Stimulated activated effector memory CD8-positive, alpha-beta T cell treated with anti-CD3 and anti-CD28 coated beads, Interleukin-12 subunit alpha, Interleukin-12 subunit beta, amount 100 ng/mL, for 72 hours (primary cell): Measurements from ENCODE around the gene CACNB3.
"Not testable (repeated sequence)": the region's sequence is repeated elsewhere in the genome, so short reads cannot be mapped to it uniquely, and the experiment has no call there.

Experiments used
- ATAC-seq: fragments of 150-1000 bp; cut with Tn5 transposase; 2 replicates; pipeline ENCODE4 v1.10.0; 2021
- DNase-seq, 2 donors: peaks; one replicate each; pipeline ENCODE4 v3.0.0; 2021 to 2022; ENCODE audit warnings: low spot score in 2 of 2
- H3K27ac Mint-ChIP-seq: one replicate; pipeline ENCODE4 v1.8.0; 2022; ENCODE audit warnings: mild to moderate bottlenecking, mixed read lengths
- H3K36me3 Mint-ChIP-seq: one replicate; pipeline ENCODE4 v1.8.0; 2022; ENCODE audit warnings: mild to moderate bottlenecking, mixed read lengths
- H3K4me1 Mint-ChIP-seq: one replicate; pipeline ENCODE4 v1.8.0; 2022; ENCODE audit warnings: mixed read lengths
- H3K4me3 Mint-ChIP-seq: one replicate; pipeline ENCODE4 v1.8.0; 2022; ENCODE audit warnings: mild to moderate bottlenecking, mixed read lengths
- H3K9me3 Mint-ChIP-seq: one replicate; pipeline ENCODE4 v1.8.0; 2022; ENCODE audit warnings: mixed read lengths

The CACNB3 gene

DNA sequence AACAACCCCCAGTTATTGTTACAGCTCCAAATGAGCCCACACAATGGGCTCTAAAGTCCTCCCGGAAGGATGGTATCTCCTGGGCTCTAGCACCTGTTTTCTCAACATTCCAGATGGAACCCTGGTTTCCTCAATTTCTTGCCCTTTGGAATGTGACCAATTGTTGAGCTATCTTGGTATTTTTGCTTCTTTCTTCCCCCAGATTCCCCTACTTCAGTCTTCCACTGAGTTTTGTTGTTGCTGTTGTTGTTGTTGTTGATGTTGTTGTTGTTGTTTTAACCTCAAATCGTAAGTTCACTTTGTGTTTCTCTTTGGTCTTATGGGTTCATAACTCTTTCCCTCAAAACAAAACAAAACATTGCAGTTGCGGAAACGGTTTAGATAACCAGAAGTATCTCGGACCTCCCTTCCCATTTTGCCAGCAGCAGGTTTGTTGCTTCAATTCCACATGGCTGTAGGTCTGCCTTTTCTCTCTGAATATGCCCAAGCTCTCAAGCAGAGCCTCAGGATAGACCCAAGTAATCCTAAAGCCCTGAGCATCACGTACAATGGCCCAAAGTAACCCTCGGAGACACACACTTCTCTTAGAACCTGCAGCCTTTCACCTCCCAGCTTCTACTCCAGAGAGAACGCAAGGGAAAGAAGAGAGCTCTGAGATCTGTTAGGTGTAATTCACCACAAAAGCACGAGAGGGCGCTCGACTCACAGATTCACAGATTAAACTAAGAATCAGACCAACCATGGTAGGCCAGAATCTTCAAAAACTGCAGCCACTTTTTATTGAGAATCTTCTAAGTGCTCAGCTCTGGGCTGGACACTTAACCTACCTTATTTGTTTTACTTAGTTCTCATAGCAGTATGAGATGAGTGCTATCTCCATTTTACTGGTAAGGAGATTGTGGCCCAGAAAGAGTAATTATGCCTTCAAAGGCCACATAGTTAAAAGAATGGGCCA is 34.7 kb downstream of the CACNB3 start:
- Mint-ChIP-seq H3K4me1 (peaks cover 35% of the 10 kb centered on the region), H3K27ac (peak overlapping the region; percentile 99), H3K4me3 (peak overlapping the region; percentile 96), H3K36me3 (peaks cover 49% of the 10 kb centered on the region), H3K9me3 (no peaks in the 10 kb centered on the region)
- ATAC-seq, result peak; percentile 58
- DNase-seq, result peak; percentile 88 to 96

DNA sequence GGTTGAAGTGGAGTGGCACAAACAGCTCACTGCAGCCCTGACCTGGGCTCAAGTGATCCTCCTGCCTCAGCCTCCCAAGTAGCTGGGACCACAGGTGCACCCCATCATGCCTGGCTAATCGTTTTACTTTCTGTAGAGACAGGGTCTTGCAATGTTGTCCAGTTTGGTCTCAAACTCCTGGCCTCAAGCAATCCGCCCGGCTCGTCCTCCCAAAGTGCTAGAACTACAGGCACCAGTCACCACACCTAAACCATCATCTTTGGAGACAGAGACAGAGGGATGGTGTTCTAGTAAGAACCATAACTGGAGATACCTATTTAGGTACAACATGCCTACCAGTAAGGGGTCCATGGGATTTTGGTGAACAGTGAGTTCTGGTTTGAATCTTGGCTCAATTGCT is 36.2 kb downstream of the CACNB3 start:
- Mint-ChIP-seq H3K27ac (no peak overlapping the region), H3K4me1 (peaks cover 30% of the 10 kb centered on the region), H3K36me3 (peaks cover 34% of the 10 kb centered on the region), H3K9me3 (no peaks in the 10 kb centered on the region), H3K4me3 (no peak overlapping the region)
- DNase-seq (no peak), ATAC-seq (no peak)

DNA sequence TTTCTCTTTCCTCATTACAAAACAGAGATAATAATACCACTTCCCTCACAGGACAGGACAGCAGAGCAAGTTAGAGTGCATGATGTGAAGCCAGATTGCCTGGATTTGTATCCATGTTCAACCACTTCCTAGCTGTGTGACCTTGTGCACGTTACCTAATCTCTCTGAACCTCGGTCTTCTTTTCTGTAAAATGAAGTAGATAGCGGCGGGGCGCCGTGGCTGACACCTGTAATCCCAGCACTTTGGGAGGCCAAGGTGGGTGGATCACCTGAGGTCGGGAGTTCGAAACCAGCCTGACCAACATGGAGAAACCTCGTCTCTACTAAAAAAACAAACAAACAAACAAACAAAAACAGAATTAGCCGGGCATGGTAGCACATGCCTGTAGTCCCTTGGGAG is 36.6 kb downstream of the CACNB3 start:
- H3K4me1 Mint-ChIP-seq, result peaks cover 25% of the 10 kb centered on the region
- not testable (repeated sequence) for DNase-seq, H3K27ac Mint-ChIP-seq, H3K9me3 Mint-ChIP-seq, H3K4me3 Mint-ChIP-seq, ATAC-seq
- peaks cover 29% of the 10 kb centered on the region for H3K36me3 Mint-ChIP-seq

DNA sequence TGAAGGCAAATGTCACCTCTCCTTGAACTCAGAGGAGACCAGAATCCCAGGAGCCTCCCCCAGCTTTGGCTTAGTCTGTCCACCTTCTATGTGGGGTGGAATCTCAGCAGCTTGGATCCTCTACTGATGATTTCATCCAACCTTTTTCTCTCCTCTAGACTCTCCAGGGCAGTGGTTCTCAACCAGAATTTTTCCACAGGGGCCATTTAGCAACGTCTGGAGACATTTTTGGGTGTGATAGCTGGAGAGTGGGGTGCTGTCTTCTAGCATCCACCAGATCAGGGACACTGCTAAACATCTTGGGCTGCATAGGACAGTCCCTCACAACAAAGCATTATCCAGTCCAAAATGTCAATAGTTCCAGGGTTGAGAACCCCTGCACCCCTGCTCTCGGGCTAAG is 38.1 kb downstream of the CACNB3 start:
- Mint-ChIP-seq H3K4me3 (no peak overlapping the region), H3K36me3 (peaks cover 24% of the 10 kb centered on the region), H3K9me3 (no peaks in the 10 kb centered on the region), H3K4me1 (peaks cover 19% of the 10 kb centered on the region), H3K27ac (no peak overlapping the region)
- DNase-seq (no peak), ATAC-seq (no peak)

DNA sequence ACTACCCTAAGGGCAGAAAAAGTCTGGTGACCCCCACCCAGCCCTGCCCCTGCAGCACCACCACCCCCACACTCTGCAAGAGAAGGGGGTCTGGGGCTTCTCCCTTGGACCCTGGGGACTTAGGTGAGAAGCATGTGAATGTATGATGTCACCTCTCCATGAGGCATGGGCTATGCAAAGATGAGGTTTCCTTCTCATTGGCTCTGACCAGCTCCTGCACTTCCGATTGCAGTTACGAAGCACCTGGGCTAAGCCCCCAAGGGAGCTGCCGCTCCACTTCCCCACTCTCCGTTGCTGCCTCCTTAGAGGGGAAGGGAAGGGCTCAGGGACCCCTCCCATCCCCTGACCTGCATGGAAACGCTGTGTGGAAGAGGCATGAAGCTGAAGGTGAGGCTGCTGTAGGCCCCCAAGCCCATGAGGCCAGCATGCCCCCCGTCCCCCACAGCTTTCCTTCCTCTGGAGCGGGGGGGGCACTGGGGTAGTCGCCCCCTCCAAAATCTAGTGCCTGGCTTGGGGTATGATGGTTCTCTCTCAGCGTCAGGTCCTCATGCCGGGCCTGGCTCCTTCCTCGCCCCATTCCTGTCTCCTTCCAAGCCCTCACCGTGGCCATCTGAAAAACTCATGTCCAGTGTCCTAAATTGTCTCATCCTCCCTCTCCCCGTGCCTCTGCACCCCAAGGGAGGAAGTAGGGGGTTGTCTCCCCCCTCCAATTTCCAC is 39.1 kb downstream of the CACNB3 start:
- Mint-ChIP-seq H3K27ac (no peak overlapping the region), H3K4me1 (peaks cover 21% of the 10 kb centered on the region), H3K36me3 (peaks cover 16% of the 10 kb centered on the region), H3K9me3 (no peaks in the 10 kb centered on the region), H3K4me3 (no peak overlapping the region)
- ATAC-seq (no peak), DNase-seq (no peak)

DNA sequence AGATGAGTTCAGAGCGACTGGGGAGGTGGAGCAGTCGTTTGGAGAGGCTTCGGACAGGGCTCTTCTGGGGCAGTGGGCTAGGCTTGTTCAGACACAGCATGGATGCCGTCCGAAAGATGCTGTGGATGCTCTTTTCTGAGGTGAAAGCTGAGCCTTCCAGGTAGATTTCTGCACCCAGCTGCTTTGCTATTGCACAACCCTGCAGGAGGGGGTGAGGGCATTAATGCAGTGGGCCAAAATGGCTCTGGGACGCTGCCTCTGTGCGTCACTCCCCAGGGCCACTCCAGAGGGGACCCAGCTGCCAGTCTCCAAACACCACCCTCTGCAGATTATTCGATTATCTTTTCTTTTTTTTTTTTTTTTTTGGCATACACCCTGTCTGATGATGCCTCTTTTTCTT is 39.7 kb downstream of the CACNB3 start:
- ATAC-seq, result no peak
- H3K36me3 Mint-ChIP-seq, result peaks cover 12% of the 10 kb centered on the region
- no peak overlapping the region for H3K4me3 Mint-ChIP-seq
- H3K9me3 Mint-ChIP-seq, result no peaks in the 10 kb centered on the region
- peaks cover 16% of the 10 kb centered on the region for H3K4me1 Mint-ChIP-seq
- H3K27ac Mint-ChIP-seq, result no peak overlapping the region
- no peak for DNase-seq

DNA sequence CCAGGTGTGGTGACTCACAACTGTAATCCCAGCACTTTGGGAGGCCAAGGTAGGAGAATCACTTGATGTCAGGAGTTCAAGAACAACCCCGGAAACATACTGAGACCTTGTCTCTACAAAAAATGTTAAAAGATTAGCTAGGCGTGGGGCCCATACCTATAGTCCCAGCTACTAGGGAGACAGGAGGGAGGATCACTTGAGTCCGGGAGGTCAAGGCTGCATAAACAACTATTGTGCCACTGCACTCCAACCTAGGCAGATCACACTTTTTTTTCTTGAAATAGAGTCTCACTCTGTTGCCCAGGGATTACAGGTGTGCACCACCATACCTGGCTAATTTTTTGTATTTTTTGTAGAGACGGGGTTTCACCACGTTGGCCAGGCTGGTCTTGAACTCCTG is 41.3 kb downstream of the CACNB3 start:
- H3K36me3 Mint-ChIP-seq, result peaks cover 9% of the 10 kb centered on the region
- ATAC-seq (no peak), DNase-seq (no peak)
- no peaks in the 10 kb centered on the region for H3K9me3 Mint-ChIP-seq
- H3K4me3 Mint-ChIP-seq, result no peak overlapping the region
- no peak overlapping the region for H3K27ac Mint-ChIP-seq
- peaks cover 17% of the 10 kb centered on the region for H3K4me1 Mint-ChIP-seq

DNA sequence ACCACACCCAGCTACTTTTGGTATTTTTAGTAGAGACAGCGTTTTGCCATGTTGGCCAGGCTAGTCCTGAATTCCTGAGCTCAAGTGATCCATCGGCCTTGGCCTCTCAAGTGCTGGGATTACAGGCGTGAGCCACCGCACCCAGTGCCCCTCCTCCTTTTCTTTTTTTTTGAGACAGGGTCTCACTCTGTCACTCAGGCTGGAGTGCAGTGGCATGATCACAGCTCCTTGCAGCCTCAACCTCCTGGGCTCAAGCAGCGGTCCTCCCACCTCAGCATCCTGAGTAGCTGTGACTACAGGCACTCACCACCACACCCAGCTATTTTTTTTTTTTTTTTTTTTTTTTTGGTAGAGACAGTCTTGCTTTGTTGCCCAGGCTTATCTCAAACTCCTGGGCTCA is 41.9 kb downstream of the CACNB3 start:
- not testable (repeated sequence) for H3K4me3 Mint-ChIP-seq, H3K27ac Mint-ChIP-seq, H3K9me3 Mint-ChIP-seq, ATAC-seq, DNase-seq
- Mint-ChIP-seq H3K36me3 (peaks cover 12% of the 10 kb centered on the region), H3K4me1 (peaks cover 23% of the 10 kb centered on the region)

DNA sequence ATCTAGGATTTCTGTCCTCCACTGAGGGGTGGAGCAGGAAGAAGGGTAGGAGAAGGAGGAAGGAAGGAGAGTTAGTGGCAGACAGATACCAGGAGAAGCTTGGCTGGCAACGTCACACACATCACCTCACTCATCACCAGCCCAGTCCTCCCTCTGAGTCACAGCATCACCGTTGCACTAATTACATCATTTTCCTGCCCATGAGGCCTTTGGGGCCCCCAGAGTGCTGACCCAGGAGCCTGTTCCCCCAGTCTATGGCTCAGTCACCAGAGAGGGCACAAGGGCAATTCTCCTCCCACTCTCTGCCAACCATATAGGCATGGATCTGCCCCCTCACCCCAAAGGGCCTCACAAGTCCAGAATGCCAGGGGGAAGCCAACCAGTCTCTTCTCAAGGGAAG is 42.8 kb downstream of the CACNB3 start:
- ATAC-seq, result no peak
- DNase-seq, result no peak
- no peaks in the 10 kb centered on the region for H3K9me3 Mint-ChIP-seq
- H3K4me1 Mint-ChIP-seq, result peaks cover 32% of the 10 kb centered on the region
- peaks cover 21% of the 10 kb centered on the region for H3K36me3 Mint-ChIP-seq
- no peak overlapping the region for H3K27ac Mint-ChIP-seq
- no peak overlapping the region for H3K4me3 Mint-ChIP-seq

DNA sequence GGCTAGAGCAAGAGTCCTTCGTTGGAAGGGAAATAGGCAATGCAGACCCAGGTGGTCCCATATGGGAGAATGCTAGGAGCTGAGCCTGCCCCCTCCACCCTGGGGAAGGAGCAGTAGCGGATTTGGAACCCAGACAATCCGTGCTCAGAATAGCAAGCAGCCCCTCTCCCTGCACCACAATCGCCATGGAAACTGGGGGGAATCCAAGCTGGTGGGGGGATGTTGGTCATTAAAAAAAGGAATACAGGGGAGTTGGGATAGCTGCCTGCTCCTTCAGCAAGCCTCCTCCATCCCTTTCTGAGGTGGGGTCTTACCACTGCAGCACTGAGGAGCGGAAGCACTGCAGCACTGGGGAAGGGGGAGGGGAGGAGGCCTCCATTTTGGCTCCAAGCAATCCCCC is 44.5 kb downstream of the CACNB3 start:
- Mint-ChIP-seq H3K9me3 (no peaks in the 10 kb centered on the region), H3K4me3 (no peak overlapping the region), H3K36me3 (peaks cover 21% of the 10 kb centered on the region), H3K4me1 (peaks cover 34% of the 10 kb centered on the region), H3K27ac (no peak overlapping the region)
- DNase-seq (no peak), ATAC-seq (no peak)

DNA sequence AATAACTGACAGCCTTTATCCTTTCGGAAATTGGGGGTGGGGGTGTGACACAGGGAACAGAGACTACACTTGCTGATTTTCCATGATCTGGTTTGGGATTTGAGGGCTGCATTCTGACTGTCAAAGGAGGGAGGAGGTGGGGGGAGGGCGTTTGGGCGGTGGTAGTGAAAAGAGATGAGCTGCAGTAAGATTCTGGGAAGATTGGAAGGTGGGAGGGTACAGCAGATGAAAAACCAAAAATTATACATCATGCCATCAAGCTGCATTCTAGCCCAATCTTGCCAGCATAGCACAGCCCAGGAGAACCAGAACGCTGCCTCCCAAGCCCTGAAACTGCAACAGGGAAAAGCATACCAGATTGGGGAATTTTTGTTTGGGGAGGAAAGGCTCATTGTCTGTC is 45.0 kb downstream of the CACNB3 start:
- Mint-ChIP-seq H3K4me3 (no peak overlapping the region), H3K36me3 (peaks cover 21% of the 10 kb centered on the region), H3K4me1 (peaks cover 34% of the 10 kb centered on the region), H3K9me3 (no peaks in the 10 kb centered on the region), H3K27ac (no peak overlapping the region)
- DNase-seq (no peak), ATAC-seq (no peak)

DNA sequence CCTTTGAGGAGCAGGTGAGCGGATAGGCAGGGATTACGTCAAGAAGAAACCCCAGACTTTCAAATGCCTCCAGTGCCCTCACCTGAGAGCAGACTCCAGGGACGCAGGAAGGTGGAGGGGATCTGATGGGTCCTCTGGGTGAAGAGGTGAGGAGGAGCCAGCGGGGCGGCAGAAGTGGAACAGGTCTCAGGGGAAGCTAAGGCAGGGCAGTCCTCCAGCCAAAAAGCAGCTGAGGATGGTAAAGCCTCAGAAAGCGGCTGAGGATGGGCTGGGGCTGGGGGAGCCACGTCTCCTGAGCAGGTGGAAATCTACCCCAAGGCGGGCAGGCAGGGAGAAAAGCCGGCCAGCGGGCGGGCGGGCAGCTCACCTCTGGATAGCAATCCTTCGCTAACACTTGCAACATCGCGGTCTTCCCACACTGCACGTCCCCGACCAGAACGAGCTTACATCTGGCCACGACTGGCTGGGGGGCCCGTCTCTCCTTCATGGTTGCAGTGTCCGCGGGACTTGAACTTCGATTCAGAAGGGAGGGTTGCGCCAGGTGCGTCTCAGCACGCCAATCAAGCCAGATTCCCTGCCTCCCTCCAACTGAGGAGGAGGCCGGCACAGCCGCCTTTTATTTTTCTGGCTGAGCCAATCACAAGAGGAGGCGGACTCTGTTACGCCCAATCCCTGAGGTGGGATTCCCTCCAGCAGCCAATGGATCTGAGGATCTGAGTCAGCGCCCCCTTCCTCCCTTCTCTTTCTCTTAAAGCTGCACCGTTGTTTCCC is 47.2 kb downstream of the CACNB3 start, which contains the start of gene RND1:
Gene RND1 (minus strand): TSS at position 590 of the 771 bp plus-strand sequence. CDS start 103 bp downstream, at position 487.
- no peaks in the 10 kb centered on the region for H3K9me3 Mint-ChIP-seq
- H3K27ac Mint-ChIP-seq, result peak within 1 kb of the TSS; percentile 86
- peaks cover 18% of the 10 kb centered on the region for H3K36me3 Mint-ChIP-seq
- H3K4me3 Mint-ChIP-seq, result peak within 1 kb of the TSS; percentile 85
- ATAC-seq (peak; percentile 93), DNase-seq (peak; percentile 67 to 92)
- H3K4me1 Mint-ChIP-seq, result peaks cover 34% of the 10 kb centered on the region

DNA sequence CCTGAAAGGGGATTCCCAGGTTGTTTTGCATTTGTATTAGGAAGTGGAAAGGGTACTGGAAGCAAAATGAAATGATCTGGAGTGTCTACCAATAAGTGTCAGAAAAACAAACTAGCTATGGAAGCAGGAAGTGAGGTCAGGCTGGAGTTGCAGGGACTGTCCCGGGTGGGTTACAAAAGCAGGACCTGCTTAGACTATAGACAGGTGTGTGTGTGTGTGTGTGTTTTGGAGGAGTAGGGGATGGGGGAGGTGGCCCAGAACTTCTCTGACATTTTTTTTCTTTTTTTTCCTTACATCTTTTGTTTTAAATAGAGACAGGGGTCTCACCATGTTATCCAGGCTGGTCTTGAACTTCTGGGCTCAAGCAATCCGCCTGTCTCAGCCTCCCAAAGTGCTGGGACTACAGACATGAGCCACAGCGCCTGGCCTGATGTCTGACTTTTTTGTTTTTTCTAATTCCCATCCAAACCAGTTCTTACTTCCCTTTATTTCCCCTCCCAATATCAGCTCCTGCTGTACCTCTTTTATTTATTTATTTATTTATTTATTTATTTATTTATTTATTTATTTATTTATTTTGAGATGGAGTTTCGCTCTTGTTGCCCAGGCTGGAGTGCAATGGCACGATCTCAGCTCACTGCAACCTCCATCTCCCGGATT is 47.9 kb downstream of the CACNB3 start:
- DNase-seq (no peak), ATAC-seq (peak; percentile 63)
- Mint-ChIP-seq H3K27ac (peak overlapping the region; percentile 86), H3K9me3 (no peaks in the 10 kb centered on the region), H3K4me3 (peak overlapping the region; percentile 85), H3K4me1 (peaks cover 28% of the 10 kb centered on the region), H3K36me3 (peaks cover 12% of the 10 kb centered on the region)

DNA sequence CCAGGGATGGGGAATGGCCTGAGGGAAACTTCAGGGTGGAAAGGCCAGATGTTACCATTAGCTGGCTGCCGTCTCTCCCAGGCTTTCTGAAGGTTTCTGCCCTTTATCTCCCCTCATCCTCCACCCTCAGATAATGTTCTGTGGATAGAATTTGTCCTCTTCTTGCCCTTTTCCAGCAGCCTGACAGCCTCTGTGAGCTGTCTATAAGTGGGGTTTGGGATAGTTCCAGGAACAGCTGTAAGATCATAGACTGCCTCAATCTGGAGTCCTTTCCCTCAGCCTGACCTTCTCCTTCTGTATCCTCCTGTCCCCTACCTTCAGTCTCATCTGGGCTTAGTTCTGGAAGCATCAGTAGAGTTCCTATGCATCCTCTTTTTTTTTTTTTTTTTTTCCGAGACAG is 50.2 kb downstream of the CACNB3 start:
- Mint-ChIP-seq H3K36me3 (peaks cover 12% of the 10 kb centered on the region), H3K4me3 (no peak overlapping the region), H3K27ac (no peak overlapping the region), H3K9me3 (no peaks in the 10 kb centered on the region), H3K4me1 (peaks cover 24% of the 10 kb centered on the region)
- ATAC-seq, result no peak
- DNase-seq, result no peak

DNA sequence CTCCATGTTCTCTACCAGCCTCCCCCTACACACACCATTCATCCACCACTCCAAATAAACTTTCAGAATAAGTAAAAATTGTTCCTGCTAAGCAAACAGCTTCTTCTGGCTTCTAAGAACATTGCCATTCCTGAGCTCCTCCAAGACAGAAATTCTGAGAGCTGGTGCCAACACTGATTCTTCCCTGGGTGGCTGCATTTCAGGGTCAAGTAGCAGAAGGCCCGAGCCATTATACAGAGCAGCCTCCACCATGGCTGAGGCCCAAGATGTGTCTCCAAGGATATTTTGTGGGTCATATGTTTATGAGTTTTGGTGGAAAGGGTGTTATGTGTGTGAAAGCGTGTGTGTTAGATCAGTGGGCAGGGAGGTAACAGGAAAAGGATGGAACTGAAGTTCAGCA is 50.9 kb downstream of the CACNB3 start:
- Mint-ChIP-seq H3K36me3 (peaks cover 12% of the 10 kb centered on the region), H3K4me1 (peaks cover 20% of the 10 kb centered on the region), H3K27ac (no peak overlapping the region), H3K9me3 (no peaks in the 10 kb centered on the region), H3K4me3 (no peak overlapping the region)
- ATAC-seq (no peak), DNase-seq (no peak)
